ENCODE measurements around the gene S100A16. TPM values are rescaled to one million over a fixed set of nuclear protein-coding genes. Genes with fewer than 3 reads are reported as not detected.

Gene S100A16
- polyA plus RNA-seq, 1 donor (not counting 4 experiments of a cell fraction or from before 2014, with no cell fraction given), result 1,620 TPM

DNA sequence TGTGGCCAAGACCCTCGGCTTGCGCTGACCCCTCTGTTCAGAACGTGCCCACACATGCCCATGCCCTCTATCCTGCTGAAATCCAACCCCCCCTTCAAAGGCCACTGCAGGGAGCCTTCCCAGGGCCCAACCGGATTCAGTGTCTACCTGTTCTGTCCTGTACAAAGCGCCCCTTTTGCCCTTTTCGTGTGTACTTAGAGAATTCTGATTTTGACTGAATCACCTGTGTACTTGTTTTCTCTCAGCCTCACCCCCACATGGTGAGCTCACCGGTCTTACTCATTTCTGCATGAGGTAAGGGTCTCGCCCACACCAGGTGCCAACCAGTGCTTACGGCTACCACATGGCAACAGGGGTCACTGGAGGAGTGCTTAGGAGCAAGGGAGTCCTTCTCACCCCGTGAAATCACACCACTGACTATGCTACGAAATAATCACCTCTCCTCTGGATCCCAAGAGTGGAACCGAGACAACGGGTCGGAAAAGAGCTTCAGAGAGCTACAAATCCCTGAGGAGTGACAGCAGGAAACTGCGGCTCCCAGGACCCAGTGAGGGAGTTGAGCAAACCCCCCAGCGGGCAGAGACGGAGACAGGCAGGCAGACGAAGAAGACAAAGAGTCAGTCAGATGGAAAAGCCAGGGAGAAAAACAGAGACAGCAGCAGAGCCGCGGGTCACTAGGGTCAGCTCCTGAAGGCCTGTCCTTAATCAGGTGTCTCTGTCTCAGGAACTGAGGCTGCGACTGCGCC, 45.1 kb downstream of the S100A16 start:
- no peaks in the 10 kb centered on the region for H3K9me3 ChIP-seq (ENCODE audit: control insufficient read depth, low read depth, low read length)
- H4K20me1 ChIP-seq (ENCODE audit: control insufficient read depth, extremely low read depth, insufficient read depth, low read length), result peaks cover 14% of the 10 kb centered on the region
- dilution Hi-C loops (cut with MboI; ENCODE audit: extremely low pct_ligation_motif_present, low sequenced_read_pairs), result no loop called here
- H3K4me1 ChIP-seq (ENCODE audit: control insufficient read depth, extremely low read depth, insufficient read depth, low read length), result peaks cover 41% of the 10 kb centered on the region
- peaks cover 14 to 16% of the 10 kb centered on the region in 2 experiments for H3K36me3 ChIP-seq (ENCODE audit: control insufficient read depth in 2 of 2, extremely low read depth in 1 of 2, insufficient read depth in 2 of 2, low read length in 2 of 2)
- peak; percentile 100 for DNase-seq (ENCODE audit: low read depth, low spot score)
- peaks cover 21% of the 10 kb centered on the region for H3K79me2 ChIP-seq (ENCODE audit: control insufficient read depth, insufficient read depth, low read length)
- peak; percentile 96 for FAIRE-seq
- no peak overlapping the region for H2AFZ ChIP-seq (ENCODE audit: control insufficient read depth, low read length)
- TF ChIP-seq EZH2 (IDR thresholded peaks at IDR 0.05; ENCODE audit: low read length), result no peak
- TF ChIP-seq, protein P1, sequence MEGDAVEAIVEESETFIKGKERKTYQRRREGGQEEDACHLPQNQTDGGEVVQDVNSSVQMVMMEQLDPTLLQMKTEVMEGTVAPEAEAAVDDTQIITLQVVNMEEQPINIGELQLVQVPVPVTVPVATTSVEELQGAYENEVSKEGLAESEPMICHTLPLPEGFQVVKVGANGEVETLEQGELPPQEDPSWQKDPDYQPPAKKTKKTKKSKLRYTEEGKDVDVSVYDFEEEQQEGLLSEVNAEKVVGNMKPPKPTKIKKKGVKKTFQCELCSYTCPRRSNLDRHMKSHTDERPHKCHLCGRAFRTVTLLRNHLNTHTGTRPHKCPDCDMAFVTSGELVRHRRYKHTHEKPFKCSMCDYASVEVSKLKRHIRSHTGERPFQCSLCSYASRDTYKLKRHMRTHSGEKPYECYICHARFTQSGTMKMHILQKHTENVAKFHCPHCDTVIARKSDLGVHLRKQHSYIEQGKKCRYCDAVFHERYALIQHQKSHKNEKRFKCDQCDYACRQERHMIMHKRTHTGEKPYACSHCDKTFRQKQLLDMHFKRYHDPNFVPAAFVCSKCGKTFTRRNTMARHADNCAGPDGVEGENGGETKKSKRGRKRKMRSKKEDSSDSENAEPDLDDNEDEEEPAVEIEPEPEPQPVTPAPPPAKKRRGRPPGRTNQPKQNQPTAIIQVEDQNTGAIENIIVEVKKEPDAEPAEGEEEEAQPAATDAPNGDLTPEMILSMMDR (optimal IDR thresholded peaks at IDR 0.05 in 1 of 3, IDR thresholded peaks at IDR 0.05 in 1 of 3, conservative IDR thresholded peaks at IDR 0.05 in 1 of 3; ENCODE audit: extremely low read depth in 1 of 3, insufficient read depth in 2 of 3, low read length in 3 of 3), result no peak
- H3K4me2 ChIP-seq (ENCODE audit: control insufficient read depth, extremely low read depth, insufficient read depth, low read depth, low read length), result peak overlapping the region; percentile 97
- H3K4me3 ChIP-seq (ENCODE audit: control insufficient read depth in 2 of 3, extremely low read depth in 1 of 3, insufficient read depth in 2 of 3, low read depth in 1 of 3, low read length in 3 of 3), result peak overlapping the region; percentile 3 to 70 (median 47)
- peak overlapping the region; percentile 100 for H3K27ac ChIP-seq (ENCODE audit: control insufficient read depth, insufficient read depth, low read length)
- peak overlapping the region; percentile 99 for H3K9ac ChIP-seq (ENCODE audit: control insufficient read depth, extremely low read depth, insufficient read depth, low read length)
- no peaks in the 10 kb centered on the region for H3K27me3 ChIP-seq (ENCODE audit: control insufficient read depth, extremely low read depth, insufficient read depth, low read length)
- no peaks in the 10 kb centered on the region for H3K9me1 ChIP-seq (ENCODE audit: control insufficient read depth, extremely low read depth, insufficient read depth, low read length)

DNA sequence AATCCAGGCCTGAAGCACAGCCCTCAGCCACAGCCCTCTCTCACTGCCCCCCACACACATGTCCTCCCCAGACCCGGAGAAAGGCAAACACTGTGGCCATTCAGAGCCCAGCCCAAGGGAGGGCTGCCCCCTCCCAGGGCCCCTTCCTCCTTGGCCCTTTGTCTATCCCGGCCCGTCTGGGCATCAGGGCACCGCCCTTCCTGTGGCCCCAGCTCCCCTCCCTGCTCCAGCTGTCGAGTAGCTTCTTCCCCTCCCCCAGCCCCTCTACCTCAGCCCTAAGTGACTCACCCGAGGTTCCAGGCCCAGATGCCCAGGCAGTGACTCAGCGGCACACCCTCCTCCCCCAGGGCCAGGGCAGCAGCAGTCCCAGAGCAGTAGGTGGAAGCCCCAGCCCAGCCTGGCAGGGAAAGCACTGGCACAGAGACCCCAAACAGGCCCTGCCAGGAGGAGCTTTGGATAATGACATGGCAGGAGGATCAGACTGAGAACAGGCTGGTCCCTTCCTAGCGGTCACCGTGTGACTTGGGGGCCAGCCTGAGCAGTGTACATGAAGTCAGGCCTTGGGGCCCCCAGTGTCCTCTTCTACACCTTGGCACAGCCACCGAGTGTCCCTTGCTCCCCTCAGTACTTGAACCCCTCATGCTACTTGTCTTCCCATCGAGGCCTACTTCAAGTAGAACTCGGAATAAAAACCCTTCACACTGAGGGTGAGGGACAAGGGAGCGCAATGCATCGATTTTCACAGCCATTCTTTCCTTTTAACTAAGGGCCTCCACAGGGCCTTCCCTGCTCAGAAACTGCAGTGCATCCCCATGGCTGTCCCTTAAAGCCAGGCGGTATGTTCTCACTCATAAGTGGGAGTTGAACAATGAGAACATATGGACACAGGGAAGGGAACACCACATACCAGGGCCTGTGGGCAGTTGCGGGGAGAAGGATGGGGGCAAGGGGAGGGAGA, 46.2 kb downstream of the S100A16 start:
- Histone ChIP-seq H3K4me2 (ENCODE audit: control insufficient read depth, extremely low read depth, insufficient read depth, low read depth, low read length) (peak overlapping the region; percentile 97), H3K27me3 (ENCODE audit: control insufficient read depth, extremely low read depth, insufficient read depth, low read length) (no peaks in the 10 kb centered on the region), H3K4me3 (ENCODE audit: control insufficient read depth in 2 of 3, extremely low read depth in 1 of 3, insufficient read depth in 2 of 3, low read depth in 1 of 3, low read length in 3 of 3) (peak overlapping the region; percentile 38 to 86 (median 61)), H2AFZ (ENCODE audit: control insufficient read depth, low read length) (no peak overlapping the region), H3K9me1 (ENCODE audit: control insufficient read depth, extremely low read depth, insufficient read depth, low read length) (no peaks in the 10 kb centered on the region), H3K36me3 (ENCODE audit: control insufficient read depth in 2 of 2, extremely low read depth in 1 of 2, insufficient read depth in 2 of 2, low read length in 2 of 2) (peaks cover 14 to 21% of the 10 kb centered on the region in 2 experiments), H3K9ac (ENCODE audit: control insufficient read depth, extremely low read depth, insufficient read depth, low read length) (peak overlapping the region; percentile 99), H3K4me1 (ENCODE audit: control insufficient read depth, extremely low read depth, insufficient read depth, low read length) (peaks cover 30% of the 10 kb centered on the region), H3K79me2 (ENCODE audit: control insufficient read depth, insufficient read depth, low read length) (peaks cover 21% of the 10 kb centered on the region), H3K27ac (ENCODE audit: control insufficient read depth, insufficient read depth, low read length) (peak overlapping the region; percentile 100), H4K20me1 (ENCODE audit: control insufficient read depth, extremely low read depth, insufficient read depth, low read length) (peaks cover 21% of the 10 kb centered on the region), H3K9me3 (ENCODE audit: control insufficient read depth, low read depth, low read length) (no peaks in the 10 kb centered on the region)
- FAIRE-seq (peak; percentile 86), DNase-seq (ENCODE audit: low read depth, low spot score) (peak; percentile 99)
- dilution Hi-C loops (cut with MboI; ENCODE audit: extremely low pct_ligation_motif_present, low sequenced_read_pairs), result no loop called here
- TF ChIP-seq EZH2 (IDR thresholded peaks at IDR 0.05; ENCODE audit: low read length), result no peak

Data from keratinocyte (primary cell).